SK-N-MC (cell line): ENCODE measurements around the gene EPN2.

Experiments used
- DNase-seq: peaks from one replicate; pipeline ENCODE4 v3.0.0-alpha.2; 2011; ENCODE audit warnings: low read depth, low spot score
- H3K27ac ChIP-seq: fragments of 200-600 bp; sonication (generic); 2 replicates; pipeline ENCODE4 v1.5.1; 2016; ENCODE audit warnings: mixed run types
- H3K36me3 ChIP-seq: fragments of 200-600 bp; sonication (generic); 2 replicates; pipeline ENCODE4 v1.6.1; 2017; ENCODE audit warnings: antibody characterized with exemption, low read length, mixed read lengths; ENCODE audit not compliant: insufficient read depth
- H3K4me3 ChIP-seq: fragments of 200-600 bp; sonication (generic); 2 replicates; pipeline ENCODE4 v1.5.1; 2016
- H3K9ac ChIP-seq: fragments of 200-600 bp; sonication (generic); 2 replicates; pipeline ENCODE4 v1.8.0; 2017; ENCODE audit warnings: mixed run types, mixed read lengths; ENCODE audit not compliant: insufficient read length
- H3K9me3 ChIP-seq: fragments of 200-600 bp; sonication (generic); 2 replicates; pipeline ENCODE4 v1.6.1; 2017; ENCODE audit warnings: low read depth, mild to moderate bottlenecking, antibody characterized with exemption, low read length, moderate library complexity, mixed read lengths
- EZH2 ChIP-seq: fragments of 200-600 bp; sonication (generic); IDR thresholded peaks from one replicate; pipeline ENCODE4 v1.6.1; 2017; ENCODE audit warnings: antibody characterized with exemption
- FOXP2 ChIP-seq: optimal IDR thresholded peaks from 2 replicates; pipeline ENCODE3; 2011; ENCODE audit warnings: mild to moderate bottlenecking, moderate library complexity; ENCODE audit not compliant: insufficient read depth; ENCODE audit errors: extremely low read length, control extremely low read depth
- POLR2AphosphoS5 ChIP-seq: IDR thresholded peaks from 2 replicates; pipeline ENCODE4 v1.6.1; 2012; ENCODE audit warnings: mild to moderate bottlenecking, low read depth, low read length, borderline replicate concordance

The EPN2 gene

DNA sequence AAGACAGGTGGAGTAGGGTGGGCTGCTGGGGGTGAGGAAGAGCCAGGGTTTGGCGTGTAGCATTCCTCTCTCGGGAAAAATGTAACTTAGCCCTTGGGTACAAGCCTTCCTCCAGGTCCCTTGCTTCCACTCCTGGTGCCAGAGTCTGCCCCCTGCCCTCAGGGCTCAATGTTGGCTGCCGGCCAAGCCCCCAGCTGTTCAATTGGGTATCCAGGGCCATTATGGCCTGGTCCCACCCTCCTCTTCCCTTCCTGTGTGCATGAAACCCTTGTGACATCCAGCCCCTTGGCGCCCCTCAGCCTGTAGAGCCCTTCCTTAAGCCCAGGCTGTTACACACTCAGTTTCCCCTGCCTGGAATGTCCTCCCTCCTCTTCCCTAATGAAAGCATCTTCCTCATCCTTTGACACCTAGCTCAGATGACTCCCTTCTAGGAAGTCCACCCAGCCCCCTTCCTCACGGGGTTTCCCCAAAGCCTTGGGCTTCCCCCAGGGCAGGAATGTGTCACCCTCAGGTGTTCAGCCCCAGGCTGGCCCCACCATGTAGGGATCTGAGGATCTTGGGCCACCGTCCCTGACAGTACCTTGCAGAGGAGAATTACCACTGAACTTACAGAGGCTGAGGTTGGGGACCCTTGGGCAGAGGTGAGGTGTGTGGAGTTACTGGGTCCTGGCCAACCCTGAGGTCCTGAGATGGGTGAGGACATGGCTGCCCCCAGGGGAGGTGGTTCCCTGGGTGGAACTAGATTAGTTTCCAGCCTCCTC is 95.4 kb downstream of the EPN2 start:
- no peak overlapping the region for H3K9ac ChIP-seq
- H3K27ac ChIP-seq: no peak overlapping the region
- no peaks in the 10 kb centered on the region for H3K9me3 ChIP-seq
- no peaks in the 10 kb centered on the region; the same call in 1 of the 2 replicates for H3K36me3 ChIP-seq
- DNase-seq: no peak
- TF ChIP-seq POLR2AphosphoS5 (no peak), EZH2 (no peak), FOXP2 (no peak)
- no peak overlapping the region for H3K4me3 ChIP-seq

DNA sequence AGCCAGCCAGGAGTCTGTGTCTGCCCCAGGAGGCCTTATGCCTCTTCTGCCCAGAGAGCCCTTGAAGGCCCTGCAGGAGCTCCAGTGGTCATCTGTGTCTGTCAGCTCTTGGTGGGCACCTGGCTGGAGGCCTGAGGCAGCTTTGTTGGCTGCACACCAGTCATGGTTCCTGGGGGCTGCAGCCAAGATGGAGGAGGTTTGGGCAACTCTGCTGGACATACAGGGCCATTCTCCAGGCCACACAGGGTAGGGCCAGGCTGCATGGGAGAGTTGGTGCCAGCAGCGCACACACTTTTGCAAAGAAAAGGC is 95.9 kb downstream of the EPN2 start:
- no peak overlapping the region for H3K4me3 ChIP-seq

GRCh38 chr17:19333736-19334290 is 96.6 kb downstream of the EPN2 start:
- H3K4me3 ChIP-seq: no peak overlapping the region
- no peak for TF ChIP-seq FOXP2
- no peak for TF ChIP-seq EZH2
- TF ChIP-seq POLR2AphosphoS5: no peak
- no peak overlapping the region for H3K27ac ChIP-seq
- DNase-seq: no peak
- no peak overlapping the region for H3K9ac ChIP-seq
- H3K9me3 ChIP-seq: no peaks in the 10 kb centered on the region
- no peaks in the 10 kb centered on the region; the same call in 1 of the 2 replicates for H3K36me3 ChIP-seq

More for the DNA sequence above, 95.9 kb downstream of the EPN2 start:
- H3K9me3 ChIP-seq: no peaks in the 10 kb centered on the region
- H3K27ac ChIP-seq: no peak overlapping the region
- DNase-seq: no peak
- no peaks in the 10 kb centered on the region; the same call in 1 of the 2 replicates for H3K36me3 ChIP-seq
- TF ChIP-seq EZH2 (no peak), POLR2AphosphoS5 (no peak), FOXP2 (no peak)
- no peak overlapping the region for H3K9ac ChIP-seq

DNA sequence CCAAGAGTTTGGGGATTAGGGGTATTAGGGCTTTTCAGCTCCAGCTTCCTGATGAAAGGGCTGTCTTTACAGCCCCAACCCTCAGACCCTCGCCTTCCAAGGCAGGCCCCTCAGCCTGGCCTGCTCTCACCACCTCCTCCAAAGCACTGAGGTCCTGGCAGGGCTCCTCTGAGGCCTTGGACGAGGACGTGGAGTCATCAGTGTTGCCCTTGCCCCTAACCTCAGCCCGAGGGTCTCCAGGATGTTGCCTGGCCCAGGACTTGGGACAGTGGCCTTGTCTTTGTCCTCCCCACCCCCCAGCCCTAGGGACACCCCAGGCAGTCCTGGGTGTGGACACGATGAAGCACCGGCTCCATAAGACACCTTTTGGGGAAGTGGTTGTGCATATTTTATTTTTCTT is 97.2 kb downstream of the EPN2 start:
- TF ChIP-seq EZH2 (no peak), FOXP2 (no peak), POLR2AphosphoS5 (no peak)
- no peak for DNase-seq
- H3K9me3 ChIP-seq: no peaks in the 10 kb centered on the region
- H3K9ac ChIP-seq: no peak overlapping the region
- H3K4me3 ChIP-seq: no peak overlapping the region
- no peaks in the 10 kb centered on the region; the same call in 1 of the 2 replicates for H3K36me3 ChIP-seq
- H3K27ac ChIP-seq: no peak overlapping the region

DNA sequence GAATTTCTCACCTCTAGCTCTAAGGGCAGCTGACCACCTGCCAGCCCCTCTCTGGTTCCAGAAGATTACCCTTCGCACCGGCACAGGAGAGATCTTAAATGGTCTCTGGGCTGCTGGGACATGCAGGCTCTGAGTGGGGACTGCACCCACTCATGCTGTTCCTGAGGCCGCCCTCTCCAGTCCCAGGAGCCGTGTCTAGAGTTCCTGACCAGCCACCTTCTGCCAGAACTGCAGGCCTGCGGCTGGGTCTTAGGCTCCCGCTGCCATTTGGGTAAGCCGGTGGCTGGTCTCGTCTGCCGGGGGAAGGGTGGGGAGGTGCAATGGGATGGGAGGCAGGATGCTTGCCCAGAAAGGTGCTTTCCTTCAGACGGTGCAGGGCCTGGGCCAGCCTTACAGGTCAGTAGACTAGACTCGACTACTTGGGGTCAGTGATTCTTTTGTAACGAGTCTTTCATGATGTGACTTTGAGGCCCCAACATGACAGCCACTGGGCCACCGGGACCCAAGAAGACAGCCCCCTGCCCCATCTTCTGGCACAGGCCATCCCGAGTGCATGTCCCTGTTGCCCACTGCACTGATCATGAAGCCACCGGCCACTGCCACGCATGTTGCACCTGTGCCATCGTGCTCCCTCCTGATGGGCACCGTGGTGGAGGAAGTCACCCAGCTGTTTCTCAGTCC is 98.9 kb downstream of the EPN2 start:
- Histone ChIP-seq H3K9me3 (no peaks in the 10 kb centered on the region), H3K9ac (no peak overlapping the region), H3K4me3 (no peak overlapping the region), H3K27ac (no peak overlapping the region), H3K36me3 (no peaks in the 10 kb centered on the region; the same call in 1 of the 2 replicates)
- no peak for DNase-seq
- no peak for TF ChIP-seq POLR2AphosphoS5
- TF ChIP-seq FOXP2: no peak
- TF ChIP-seq EZH2: no peak

GRCh38 chr17:19336938-19337711 is 100.0 kb downstream of the EPN2 start:
- Histone ChIP-seq H3K4me3 (no peak overlapping the region), H3K36me3 (no peaks in the 10 kb centered on the region; the same call in 1 of the 2 replicates), H3K9me3 (no peaks in the 10 kb centered on the region), H3K9ac (no peak overlapping the region), H3K27ac (no peak overlapping the region)
- TF ChIP-seq EZH2 (no peak), POLR2AphosphoS5 (no peak), FOXP2 (no peak)
- DNase-seq: no peak

DNA sequence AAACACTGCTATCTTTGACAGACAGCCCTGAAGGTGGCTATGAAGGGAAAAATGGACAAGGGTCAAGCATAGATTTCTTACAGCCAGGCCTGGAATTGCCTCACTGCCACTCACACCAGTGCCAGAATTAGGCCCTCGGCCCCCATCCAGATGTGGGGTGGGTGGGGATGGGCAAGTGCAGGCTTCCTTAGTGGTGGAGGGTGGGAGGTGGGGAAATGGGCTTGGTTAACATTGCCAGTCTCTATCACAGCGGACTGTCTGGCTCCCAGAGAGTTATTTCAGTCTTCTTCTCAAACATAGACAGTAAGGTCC is 100.5 kb downstream of the EPN2 start:
- no peak overlapping the region for H3K4me3 ChIP-seq
- no peak overlapping the region for H3K27ac ChIP-seq
- no peak for DNase-seq
- no peaks in the 10 kb centered on the region; the same call in 1 of the 2 replicates for H3K36me3 ChIP-seq
- no peak overlapping the region for H3K9ac ChIP-seq
- TF ChIP-seq FOXP2 (no peak), POLR2AphosphoS5 (no peak), EZH2 (no peak)
- no peaks in the 10 kb centered on the region for H3K9me3 ChIP-seq
